ENCODE data around the gene GEMIN8. TPM values are rescaled to one million over a fixed set of nuclear protein-coding genes. Genes with fewer than 3 reads are reported as not detected.

GEMIN8 gene
- total and polyA plus RNA-seq, 2 donors (not counting 1 experiment from before 2014, with no cell fraction given) = 20.6 to 26.1 TPM

GRCh38 chrX:14051416-14051815 lies 21.7 kb upstream of the GEMIN8 start:
- H3K79me2 ChIP-seq (ENCODE audit: control insufficient read depth, insufficient read depth, low read length) = no peaks in the 10 kb centered on the region
- Mint-ChIP-seq H3K9me3 (ENCODE audit: insufficient read depth) (no peaks in the 10 kb centered on the region), H3K27me3 (peaks cover 22% of the 10 kb centered on the region), H3K4me3 (no peak overlapping the region), H3K27ac (no peak overlapping the region), H3K4me1 (no peaks in the 10 kb centered on the region)
- H3K27me3 ChIP-seq (replicated peaks in 1 of 4; ENCODE audit: control extremely low read depth in 1 of 4, control insufficient read depth in 3 of 4, insufficient read depth in 4 of 4, low read length in 3 of 4) = peaks cover 0 to 36% (median 3%) of the 10 kb centered on the region in 4 experiments
- no peaks in the 10 kb centered on the region for H3K36me3 ChIP-seq (replicated peaks in 1 of 2; ENCODE audit: control extremely low read depth in 1 of 2, control insufficient read depth in 1 of 2, extremely low read depth in 1 of 2, insufficient read depth in 2 of 2, low read length in 1 of 2)
- no peak overlapping the region for H3K27ac ChIP-seq (ENCODE audit: low read length in 2 of 2)
- intact Hi-C loops (cut with micrococcal nuclease) = no loop called here
- CTCF ChIA-PET = interaction anchor here (0.5 kb wide), 1 partner anchor 476 kb away, joined by 3 read pairs; no protein-coding TSS in a partner anchor
- H2AFZ ChIP-seq (ENCODE audit: insufficient read depth, low read depth, low read length, poor library complexity, severe bottlenecking) = no peak overlapping the region
- no peaks in the 10 kb centered on the region for H3K4me1 ChIP-seq (ENCODE audit: control insufficient read depth in 2 of 2, insufficient read depth in 2 of 2, low read length in 2 of 2)
- no peak overlapping the region for H3K4me3 ChIP-seq (ENCODE audit: control extremely low read depth in 1 of 5, extremely low read depth in 1 of 5, insufficient read depth in 1 of 5, low read depth in 2 of 5, low read length in 4 of 5)
- no peaks in the 10 kb centered on the region for H3K9me3 ChIP-seq (ENCODE audit: control extremely low read depth in 1 of 3, control insufficient read depth in 2 of 3, insufficient read depth in 1 of 3, low read length in 2 of 3)
- no peaks in the 10 kb centered on the region for H4K20me1 ChIP-seq (ENCODE audit: control insufficient read depth, insufficient read depth, low read length, poor library complexity, severe bottlenecking)
- H3K9ac ChIP-seq (ENCODE audit: low read length) = no peak overlapping the region
- no CpG with 5 or more reads among the region's 5 CpGs for WGBS (ENCODE audit: insufficient coverage)
- no peak for DNase-seq
- no peak for ATAC-seq (ENCODE audit: low read depth)
- no peak for TF ChIP-seq EZH2 (IDR thresholded peaks at IDR 0.05; ENCODE audit: borderline replicate concordance, insufficient read depth, low read depth, low read length, poor library complexity, severe bottlenecking)
- TF ChIP-seq CTCF (IDR thresholded peaks at IDR 0.05) = no peak
- no peak overlapping the region for H3K4me2 ChIP-seq (replicated peaks; ENCODE audit: low read depth, low read length, poor library complexity, severe bottlenecking)
- POLR2A ChIA-PET = no interaction called here

GRCh38 chrX:14050709-14051108 lies 21.0 kb upstream of the GEMIN8 start:
- DNase-seq = no peak
- Histone ChIP-seq H4K20me1 (ENCODE audit: control insufficient read depth, insufficient read depth, low read length, poor library complexity, severe bottlenecking) (no peaks in the 10 kb centered on the region), H3K4me2 (replicated peaks; ENCODE audit: low read depth, low read length, poor library complexity, severe bottlenecking) (no peak overlapping the region), H3K36me3 (replicated peaks in 1 of 2; ENCODE audit: control extremely low read depth in 1 of 2, control insufficient read depth in 1 of 2, extremely low read depth in 1 of 2, insufficient read depth in 2 of 2, low read length in 1 of 2) (no peaks in the 10 kb centered on the region), H3K4me1 (ENCODE audit: control insufficient read depth in 2 of 2, insufficient read depth in 2 of 2, low read length in 2 of 2) (no peaks in the 10 kb centered on the region), H3K27me3 (replicated peaks in 1 of 4; ENCODE audit: control extremely low read depth in 1 of 4, control insufficient read depth in 3 of 4, insufficient read depth in 4 of 4, low read length in 3 of 4) (peaks cover 0 to 30% (median 3%) of the 10 kb centered on the region in 4 experiments), H3K9ac (ENCODE audit: low read length) (no peak overlapping the region), H3K4me3 (ENCODE audit: control extremely low read depth in 1 of 5, extremely low read depth in 1 of 5, insufficient read depth in 1 of 5, low read depth in 2 of 5, low read length in 4 of 5) (no peak overlapping the region), H2AFZ (ENCODE audit: insufficient read depth, low read depth, low read length, poor library complexity, severe bottlenecking) (no peak overlapping the region), H3K27ac (ENCODE audit: low read length in 2 of 2) (no peak overlapping the region), H3K9me3 (ENCODE audit: control extremely low read depth in 1 of 3, control insufficient read depth in 2 of 3, insufficient read depth in 1 of 3, low read length in 2 of 3) (no peaks in the 10 kb centered on the region), H3K79me2 (ENCODE audit: control insufficient read depth, insufficient read depth, low read length) (no peaks in the 10 kb centered on the region)
- H3K9me3 Mint-ChIP-seq (ENCODE audit: insufficient read depth) = no peaks in the 10 kb centered on the region
- H3K27ac Mint-ChIP-seq = no peak overlapping the region
- ChIA-PET CTCF (no interaction called here), POLR2A (no interaction called here)
- no peak overlapping the region for H3K4me3 Mint-ChIP-seq
- intact Hi-C loops (cut with micrococcal nuclease) = no loop called here
- WGBS (ENCODE audit: insufficient coverage) = no CpG with 5 or more reads among the region's 1 CpG
- TF ChIP-seq EZH2 (IDR thresholded peaks at IDR 0.05; ENCODE audit: borderline replicate concordance, insufficient read depth, low read depth, low read length, poor library complexity, severe bottlenecking) (no peak), CTCF (IDR thresholded peaks at IDR 0.05) (no peak)
- no peak for ATAC-seq (ENCODE audit: low read depth)
- H3K27me3 Mint-ChIP-seq = peaks cover 21% of the 10 kb centered on the region
- H3K4me1 Mint-ChIP-seq = no peaks in the 10 kb centered on the region
